Epithelial cell of esophagus (primary cell): Measurements from ENCODE around the gene DGCR2.

Experiments used
- DNase-seq: peaks from one replicate; pipeline ENCODE4 v3.0.0; 2010; ENCODE audit warnings: low read depth
- H3K4me3 ChIP-seq: 2 replicates; pipeline ENCODE4 v1.5.1; 2011; ENCODE audit warnings: mild to moderate bottlenecking, low read length, control low read depth
- TF ChIP-seq, protein P1 (sequence below): IDR thresholded peaks from 2 replicates; pipeline ENCODE4 v1.5.1; 2011; ENCODE audit warnings: low read depth, mild to moderate bottlenecking, low read length, control low read depth, inconsistent platforms; ENCODE audit not compliant: insufficient read depth; ENCODE audit errors: missing control alignments

The DGCR2 gene

DNA sequence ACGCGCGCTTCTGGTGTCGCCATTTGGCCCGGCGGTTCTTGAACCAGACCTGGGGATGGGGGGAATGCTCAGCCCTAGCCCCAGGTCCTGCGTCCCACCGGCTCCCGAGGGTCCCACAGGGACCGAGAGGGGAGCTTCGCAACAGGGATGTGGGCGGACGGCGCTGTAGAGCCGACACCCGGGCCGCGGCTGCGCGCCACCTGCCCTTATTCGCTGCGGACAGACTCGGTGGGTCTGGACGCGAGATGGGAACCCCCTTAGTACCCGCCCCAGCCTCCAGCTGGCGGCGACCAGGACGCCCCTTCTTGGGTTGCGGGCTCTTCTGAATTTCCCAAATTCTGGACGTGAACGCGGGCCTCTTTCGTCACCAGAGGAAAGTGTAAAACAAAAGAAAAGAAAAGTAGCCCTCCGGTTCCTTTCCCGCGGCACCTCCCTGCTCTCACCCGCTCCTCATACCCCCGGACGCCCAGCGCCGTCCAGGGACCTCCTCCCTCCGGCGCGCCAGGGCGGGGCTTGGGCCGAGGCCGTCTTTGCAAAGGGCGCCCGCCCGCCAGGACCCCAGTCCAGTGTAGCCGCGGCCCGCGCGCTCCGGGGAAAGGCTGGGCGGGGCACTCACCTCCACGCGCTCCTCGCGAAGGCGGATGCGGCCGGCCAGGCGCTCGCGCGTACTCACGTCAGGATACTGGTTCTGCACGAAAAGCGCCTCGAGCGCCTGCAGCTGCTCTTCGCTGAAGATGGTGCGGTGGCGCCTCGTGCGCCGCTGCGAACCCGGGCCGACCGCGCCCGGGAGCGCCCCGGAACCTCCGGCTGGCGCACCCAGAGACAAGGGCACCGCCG, 27.1 kb upstream of the DGCR2 start:
- TF ChIP-seq, protein P1, sequence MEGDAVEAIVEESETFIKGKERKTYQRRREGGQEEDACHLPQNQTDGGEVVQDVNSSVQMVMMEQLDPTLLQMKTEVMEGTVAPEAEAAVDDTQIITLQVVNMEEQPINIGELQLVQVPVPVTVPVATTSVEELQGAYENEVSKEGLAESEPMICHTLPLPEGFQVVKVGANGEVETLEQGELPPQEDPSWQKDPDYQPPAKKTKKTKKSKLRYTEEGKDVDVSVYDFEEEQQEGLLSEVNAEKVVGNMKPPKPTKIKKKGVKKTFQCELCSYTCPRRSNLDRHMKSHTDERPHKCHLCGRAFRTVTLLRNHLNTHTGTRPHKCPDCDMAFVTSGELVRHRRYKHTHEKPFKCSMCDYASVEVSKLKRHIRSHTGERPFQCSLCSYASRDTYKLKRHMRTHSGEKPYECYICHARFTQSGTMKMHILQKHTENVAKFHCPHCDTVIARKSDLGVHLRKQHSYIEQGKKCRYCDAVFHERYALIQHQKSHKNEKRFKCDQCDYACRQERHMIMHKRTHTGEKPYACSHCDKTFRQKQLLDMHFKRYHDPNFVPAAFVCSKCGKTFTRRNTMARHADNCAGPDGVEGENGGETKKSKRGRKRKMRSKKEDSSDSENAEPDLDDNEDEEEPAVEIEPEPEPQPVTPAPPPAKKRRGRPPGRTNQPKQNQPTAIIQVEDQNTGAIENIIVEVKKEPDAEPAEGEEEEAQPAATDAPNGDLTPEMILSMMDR: no peak
- H3K4me3 ChIP-seq: no peak overlapping the region
- peak; percentile 67 for DNase-seq

DNA sequence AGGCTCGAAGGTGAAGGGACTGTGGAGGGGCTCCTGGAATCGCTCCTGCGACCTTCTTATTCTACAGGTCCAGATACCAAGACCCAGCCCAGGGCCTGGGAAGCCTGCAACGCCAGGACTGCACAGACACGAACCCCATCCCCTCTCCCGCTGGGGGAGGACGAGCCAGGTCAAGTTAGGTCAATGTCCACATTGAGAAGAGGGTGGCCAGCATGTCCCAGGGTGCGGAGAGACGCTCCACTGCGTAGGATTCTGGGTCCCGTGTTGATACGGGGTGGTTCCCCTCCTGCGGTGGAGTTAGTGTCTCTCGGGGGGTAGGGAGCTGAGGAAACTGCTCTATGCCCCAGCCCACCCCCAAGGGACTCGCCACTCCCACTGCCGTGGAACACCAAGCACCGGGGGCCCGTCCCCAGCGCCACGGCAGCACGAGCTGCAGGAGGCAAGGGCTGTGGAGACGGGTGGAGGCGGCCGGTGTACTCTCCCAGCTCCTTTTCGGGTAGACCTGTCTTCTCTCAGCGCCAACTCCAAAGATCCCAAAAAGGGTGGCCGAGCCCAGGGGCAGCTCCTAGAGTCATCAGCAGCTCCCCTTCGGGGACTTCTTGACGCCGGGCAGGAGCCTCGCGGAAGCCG, 26.3 kb upstream of the DGCR2 start:
- DNase-seq: no peak
- no peak overlapping the region for H3K4me3 ChIP-seq
- TF ChIP-seq, protein P1: no peak

GRCh38 chr22:19147195-19147780, 25.1 kb upstream of the DGCR2 start:
- no peak overlapping the region for H3K4me3 ChIP-seq
- TF ChIP-seq, protein P1: no peak
- no peak for DNase-seq

- TF ChIP-seq, protein P1: no peak
- no peak overlapping the region for H3K4me3 ChIP-seq
- DNase-seq: no peak
These were observed 24.2 kb upstream of the DGCR2 start for GRCh38 chr22:19146215-19146968.

GRCh38 chr22:19143967-19144400, 21.8 kb upstream of the DGCR2 start:
- peak; percentile 42 for DNase-seq
- TF ChIP-seq, protein P1: no peak
- H3K4me3 ChIP-seq: peak overlapping the region; percentile 99

DNA sequence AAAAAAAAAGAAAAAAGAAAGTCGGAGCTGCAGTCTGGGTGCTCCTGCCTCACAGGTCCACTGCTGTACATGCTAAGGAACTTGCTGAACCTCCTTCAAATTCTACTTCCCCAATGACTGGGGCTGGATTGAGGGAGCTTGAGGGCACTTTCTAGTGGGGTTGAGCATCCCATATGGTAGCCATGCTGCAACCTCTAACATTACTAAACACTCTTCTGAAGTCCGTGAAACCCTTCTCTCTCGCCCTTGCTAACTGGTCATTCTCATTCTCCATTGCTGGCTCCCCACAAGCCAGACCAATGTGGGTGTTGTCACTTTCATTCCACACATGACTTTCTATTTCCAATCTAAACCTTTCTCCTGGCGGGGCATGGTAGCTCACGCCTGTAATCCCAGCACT, 21.0 kb upstream of the DGCR2 start:
- TF ChIP-seq, protein P1: no peak

More for the DNA sequence above, 21.0 kb upstream of the DGCR2 start:
- no peak for DNase-seq
- H3K4me3 ChIP-seq: no peak overlapping the region
